TTC549 (cell line): ENCODE results near the gene EP400.
"Not testable (repeated sequence)": the region's sequence is repeated elsewhere in the genome, so short reads cannot be mapped to it uniquely, and the experiment has no call there.

ENCODE experiments used
- FAIRE-seq: peaks from 2 replicates; lab custom pipeline; 2012; peaks lifted over from hg19 to GRCh38; lab: Jason Lieb, UNC

EP400 gene

GRCh38 chr12:132068250-132068649, 118.5 kb downstream of the EP400 start:
- no peak for FAIRE-seq

- no peak for FAIRE-seq
Observed at GRCh38 chr12:132069336-132069985, 119.7 kb downstream of the EP400 start.

GRCh38 chr12:132070298-132070697, 120.6 kb downstream of the EP400 start:
- FAIRE-seq = no peak

GRCh38 chr12:132071040-132071810, 121.5 kb downstream of the EP400 start:
- no peak for FAIRE-seq

- no peak for FAIRE-seq
Observed at GRCh38 chr12:132071830-132072384, 122.2 kb downstream of the EP400 start.

- FAIRE-seq = no peak
Observed at GRCh38 chr12:132074216-132074615, 124.5 kb downstream of the EP400 start.

GRCh38 chr12:132075026-132075713, 125.4 kb downstream of the EP400 start:
- FAIRE-seq = no peak

GRCh38 chr12:132075714-132076553, 126.2 kb downstream of the EP400 start:
- FAIRE-seq = no peak

GRCh38 chr12:132076711-132077110, 127.0 kb downstream of the EP400 start:
- no peak for FAIRE-seq

GRCh38 chr12:132077322-132078100, 127.8 kb downstream of the EP400 start:
- no peak for FAIRE-seq

GRCh38 chr12:132078190-132078589, 128.4 kb downstream of the EP400 start:
- FAIRE-seq = no peak

GRCh38 chr12:132079200-132079599, 129.5 kb downstream of the EP400 start:
- FAIRE-seq = no peak

GRCh38 chr12:132079695-132080094, 130.0 kb downstream of the EP400 start:
- FAIRE-seq = no peak

- not testable (repeated sequence) for FAIRE-seq
Observed at GRCh38 chr12:132080515-132080914, 130.8 kb downstream of the EP400 start.

- FAIRE-seq = no peak
Observed at GRCh38 chr12:132081423-132081822, 131.7 kb downstream of the EP400 start.

GRCh38 chr12:132083614-132083940, 133.8 kb downstream of the EP400 start:
- no peak for FAIRE-seq

- FAIRE-seq = no peak
Observed at GRCh38 chr12:132083941-132084620, 134.3 kb downstream of the EP400 start.

GRCh38 chr12:132084621-132085290, 135.0 kb downstream of the EP400 start:
- FAIRE-seq = no peak

GRCh38 chr12:132085291-132085635, 135.5 kb downstream of the EP400 start:
- no peak for FAIRE-seq

GRCh38 chr12:132089407-132089910, 139.7 kb downstream of the EP400 start:
- FAIRE-seq = no peak
